Stimulated activated CD4-positive, alpha-beta T cell treated with anti-CD3 and anti-CD28 coated beads, TNF-alpha, amount 100 ng/mL, for 48 hours (primary cell): ENCODE results near the gene CLK1.
"Not testable (repeated sequence)": the region's sequence is repeated elsewhere in the genome, so short reads cannot be mapped to it uniquely, and the experiment has no call there.

ENCODE experiments used
- DNase-seq, 3 donors: peaks; one replicate each; pipeline ENCODE4 v3.0.0-alpha.2; 2020; ENCODE audit warnings: low read depth in 3 of 3

CLK1 gene

DNA sequence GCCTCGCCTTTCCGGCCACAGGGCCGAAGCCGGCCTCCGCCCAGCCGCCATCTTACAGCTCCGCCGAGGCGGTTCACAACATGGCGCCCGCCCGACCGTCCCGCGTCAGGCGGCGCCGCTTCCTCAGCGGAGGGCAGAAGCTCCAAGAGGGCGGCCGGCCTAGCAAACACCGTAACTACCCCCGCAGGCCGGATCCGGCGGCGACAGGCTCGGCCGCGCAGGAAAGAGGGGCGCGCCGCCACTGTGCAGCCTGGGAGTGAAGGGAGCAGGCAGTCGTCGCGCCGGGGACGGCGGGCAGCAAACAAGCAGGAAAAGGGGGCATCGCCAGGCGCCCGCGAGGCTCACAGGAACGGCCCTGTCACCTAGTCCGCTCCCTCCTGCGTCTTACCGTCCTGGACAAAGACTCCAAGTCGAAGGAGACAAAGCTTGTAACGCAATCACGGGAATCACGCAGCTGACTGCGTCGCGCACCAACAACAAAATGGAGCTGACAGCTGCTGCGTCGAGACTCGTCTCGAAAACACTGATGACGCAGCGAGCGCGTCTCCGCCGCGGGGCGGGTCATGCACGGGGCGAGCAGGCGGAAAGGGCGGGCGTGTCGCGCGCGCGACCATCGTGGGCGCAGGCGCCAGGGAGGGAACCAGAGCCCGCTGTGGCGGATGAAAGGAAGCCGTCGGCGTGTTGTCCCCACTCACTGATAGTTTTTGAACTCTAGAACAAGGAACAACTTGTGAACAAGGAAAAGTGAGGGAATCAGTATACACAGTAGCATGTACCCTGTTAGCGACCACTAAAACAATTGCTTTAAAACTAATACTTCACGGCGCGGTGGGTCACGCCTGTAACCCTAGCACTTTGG lies at the start of gene CLK1:
TSS of gene CLK1 (minus strand) at position 483 of the 859 bp plus-strand sequence. CDS start 2,796 bp downstream, outside the sequence.
- DNase-seq = peak; percentile 92 to 96 (median 94)

DNA sequence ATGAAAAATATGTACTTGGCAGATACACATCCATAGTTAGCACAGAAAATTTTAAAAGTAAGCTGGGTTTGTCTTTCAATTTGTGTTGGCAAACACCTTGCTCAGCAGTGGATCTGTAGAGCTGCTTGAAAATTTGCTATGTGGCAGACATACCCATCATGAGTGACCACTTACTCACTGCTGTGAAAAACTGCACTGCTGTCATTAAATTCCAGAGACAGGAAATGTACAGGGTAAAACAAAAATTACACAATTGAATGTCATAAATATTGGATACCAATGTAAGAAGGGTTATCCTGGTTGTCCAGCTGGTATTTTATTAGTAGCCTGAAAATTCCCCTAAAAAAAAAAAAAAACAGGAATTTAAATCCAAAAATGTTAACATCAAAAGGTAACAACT lies 49.2 kb upstream of the CLK1 start:
- no peak for DNase-seq

DNA sequence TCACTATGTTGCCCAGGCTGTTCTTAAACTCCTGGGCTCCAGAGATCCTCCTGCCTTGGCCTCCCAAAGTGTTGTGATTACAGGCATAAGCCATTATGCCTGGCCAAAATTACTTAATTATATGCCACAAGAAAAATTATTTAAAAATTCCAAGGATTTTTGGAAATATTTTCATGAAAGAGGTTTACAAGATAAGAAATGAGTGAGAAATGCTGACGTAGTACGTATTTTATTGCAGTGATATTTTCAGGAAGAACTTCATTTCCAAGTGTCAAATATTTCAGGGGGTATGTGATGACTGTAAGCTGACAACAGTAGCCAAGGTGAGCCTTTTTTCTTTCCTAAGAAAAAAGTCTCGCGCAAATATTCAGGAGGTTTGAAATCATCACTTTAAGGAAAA lies 45.5 kb upstream of the CLK1 start:
- DNase-seq = no peak

DNA sequence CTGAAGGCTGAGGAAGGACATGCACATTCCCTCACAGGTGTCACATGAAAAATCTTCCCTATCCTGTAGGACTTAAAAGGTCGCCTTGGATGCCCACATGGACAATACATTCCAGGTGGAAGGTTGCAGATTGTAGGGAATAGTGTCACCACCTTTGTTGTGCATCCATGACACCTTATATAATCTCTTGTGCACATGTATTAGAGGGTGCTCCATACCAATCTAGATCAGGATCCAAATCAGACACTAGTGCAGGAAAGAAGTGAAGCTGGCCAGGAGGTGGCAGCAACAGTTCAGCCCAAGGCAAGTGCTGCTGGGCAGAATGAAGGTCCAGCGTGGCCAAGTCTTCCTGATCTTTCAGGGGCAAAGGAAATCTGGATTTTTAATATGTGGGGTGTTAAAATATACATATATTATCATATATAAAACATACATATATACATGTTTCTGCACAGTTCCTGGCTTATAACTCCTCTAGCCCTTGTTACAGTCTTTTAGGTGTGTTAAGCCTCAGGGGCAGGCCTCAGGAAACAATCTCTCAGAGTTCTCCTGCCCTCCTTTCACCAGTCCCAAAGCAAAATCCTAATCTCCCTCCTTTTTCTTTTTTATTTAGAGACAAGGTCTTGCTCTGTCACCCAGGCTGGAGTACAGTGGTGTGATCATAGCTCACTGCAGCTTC lies 41.3 kb upstream of the CLK1 start:
- DNase-seq = peak; percentile 28 to 37 (median 30)

DNA sequence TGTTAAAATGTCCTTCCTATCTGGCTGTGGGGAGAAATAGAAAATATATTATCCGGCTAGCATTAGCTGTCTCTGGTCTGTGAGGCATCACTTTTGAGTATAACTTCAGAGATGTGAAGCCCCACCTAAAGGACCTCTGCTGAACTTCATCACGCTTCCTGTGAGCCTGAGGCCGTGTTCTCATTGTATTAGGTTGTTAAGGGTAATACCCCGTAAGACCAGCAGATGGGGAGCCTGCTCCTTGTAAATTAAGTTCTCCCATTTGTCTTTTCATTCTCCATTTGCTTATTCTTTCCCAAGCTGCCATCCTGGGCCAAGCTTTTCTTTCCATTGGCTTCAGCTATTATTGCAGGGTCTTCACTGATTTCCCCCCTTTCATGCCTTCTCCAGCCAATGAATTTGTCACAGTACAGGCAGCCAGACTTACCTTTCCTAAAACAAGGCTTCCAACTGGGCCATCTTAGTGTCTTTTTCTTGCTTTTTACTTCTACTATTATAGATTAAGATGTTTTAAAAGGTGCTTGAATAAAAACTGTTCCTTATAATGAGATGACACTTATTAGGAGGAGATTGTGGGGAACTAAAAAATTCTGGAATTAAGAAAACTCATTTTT lies 37.1 kb upstream of the CLK1 start:
- peak; percentile 44 to 57 (median 51) for DNase-seq

DNA sequence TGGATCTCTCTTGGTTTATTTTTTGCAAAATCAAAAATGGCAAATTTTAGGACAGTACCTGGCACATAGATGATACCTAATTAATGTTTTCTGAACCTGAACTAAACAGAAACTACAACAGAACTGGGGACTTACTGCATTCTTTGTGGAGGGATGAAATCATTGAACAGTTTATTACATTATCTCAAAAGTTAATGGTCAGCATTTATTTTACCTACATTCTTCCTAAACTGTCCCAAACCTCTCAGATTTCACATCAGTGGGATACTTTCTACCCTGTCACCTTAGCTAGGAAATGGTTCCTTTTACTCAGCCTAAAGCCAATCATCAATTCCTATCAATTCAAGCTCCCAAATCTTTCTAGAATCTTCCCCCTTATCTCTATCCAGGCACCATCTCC lies 35.0 kb upstream of the CLK1 start:
- DNase-seq = no peak

DNA sequence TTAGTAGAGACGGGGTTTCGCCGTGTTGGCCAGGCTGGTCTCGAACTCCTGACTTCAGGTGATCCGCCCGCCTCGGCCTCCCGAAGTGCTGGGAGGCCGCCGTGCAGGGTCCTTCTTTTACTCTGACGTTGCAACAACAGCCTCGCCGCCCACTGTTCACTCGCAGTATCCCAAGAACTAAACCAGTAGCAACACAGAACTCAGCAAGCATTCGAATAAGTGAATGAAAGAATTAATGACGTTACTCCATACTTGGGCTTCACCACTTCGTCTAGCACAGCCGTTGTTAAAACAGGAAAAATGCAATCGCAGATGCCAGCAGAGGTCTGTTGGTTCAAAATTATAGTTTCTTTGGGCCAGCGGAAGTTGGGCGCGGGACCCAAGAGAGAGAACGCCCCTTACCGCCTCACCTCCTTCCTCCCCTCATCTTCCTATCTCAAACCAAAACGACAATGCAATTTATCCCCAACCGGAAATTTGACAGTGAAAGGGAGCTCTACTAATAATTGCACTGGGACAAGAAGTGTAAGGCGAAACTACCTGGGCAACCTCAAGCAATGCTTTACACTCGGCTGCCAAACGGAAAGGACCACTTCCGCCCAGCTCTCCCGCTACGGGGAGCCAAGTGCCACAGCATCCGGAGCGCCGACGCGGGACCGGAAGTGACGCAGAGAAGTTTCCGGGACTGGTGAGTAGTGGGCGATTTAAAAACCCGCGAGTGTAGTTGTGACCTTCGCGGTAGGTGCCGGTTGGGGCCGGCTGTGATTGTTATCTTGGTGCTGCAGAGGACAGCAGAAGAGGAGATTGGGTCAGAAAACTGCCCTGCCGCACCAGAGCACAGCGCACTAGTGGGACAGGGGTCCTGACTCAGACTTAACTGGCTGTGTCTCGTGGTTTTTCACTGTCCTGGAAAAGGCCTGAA lies 24.5 kb upstream of the CLK1 start, which contains the start of the genes NIF3L1 and PPIL3:
TSS of gene NIF3L1 (plus strand) at position 668 of the 922 bp plus-strand sequence. CDS start 2,573 bp downstream, outside the sequence.
TSS of gene PPIL3 (minus strand) at position 374 of the 922 bp plus-strand sequence. CDS start 1,462 bp downstream, outside the sequence.
- DNase-seq = peak; percentile 94 to 97 (median 96)

DNA sequence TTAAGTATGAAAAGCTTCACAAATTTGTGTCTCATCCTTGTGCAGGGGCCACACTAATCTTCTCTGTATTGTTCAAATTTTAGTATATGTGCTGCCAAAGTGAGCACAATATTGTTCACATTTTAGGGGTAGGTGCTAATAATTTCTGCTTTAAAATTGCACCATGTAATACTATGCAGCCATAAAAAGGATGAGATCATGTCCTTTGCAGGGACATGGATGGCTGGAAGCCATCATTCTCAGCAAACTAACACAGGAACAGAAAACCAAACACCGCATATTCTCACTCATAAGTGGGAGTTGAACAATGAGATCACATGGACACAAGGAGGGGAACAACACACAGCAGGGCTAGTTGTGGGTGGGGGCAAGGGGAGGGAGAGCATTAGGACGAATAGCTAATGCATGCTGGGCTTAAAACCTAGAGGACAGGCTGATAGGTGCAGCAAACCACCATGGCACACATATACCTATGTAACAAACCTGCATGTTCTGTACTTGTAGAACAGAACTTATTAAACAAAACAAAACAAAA lies 17.3 kb upstream of the CLK1 start:
- DNase-seq = not testable (repeated sequence)

DNA sequence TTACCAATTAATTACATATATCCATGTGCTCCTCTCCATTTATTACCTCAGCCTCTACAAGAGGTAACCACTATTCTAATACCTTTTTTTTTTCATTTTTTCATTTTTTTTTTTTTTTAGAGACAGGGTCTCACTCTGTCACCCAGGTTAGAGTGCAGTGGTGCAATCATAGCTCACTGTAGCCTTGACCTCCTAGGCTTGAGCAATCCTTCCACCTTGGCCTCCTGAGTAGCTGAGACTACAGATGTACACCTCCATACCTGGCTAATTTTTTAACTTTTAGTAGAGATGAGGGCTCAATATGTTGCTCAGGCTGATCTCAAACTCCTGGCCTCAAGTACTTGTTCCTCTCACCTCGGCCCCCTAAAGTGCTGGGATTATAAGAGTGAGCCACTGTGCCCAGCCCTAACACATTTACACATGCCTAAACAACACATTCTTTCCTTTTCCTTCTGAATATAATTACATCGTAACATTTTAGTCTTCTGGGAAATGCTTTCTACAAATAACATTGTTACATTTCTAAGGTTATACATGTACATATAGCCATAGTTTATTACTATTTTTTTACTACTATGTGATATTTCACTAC lies 13.9 kb upstream of the CLK1 start:
- DNase-seq = no peak

DNA sequence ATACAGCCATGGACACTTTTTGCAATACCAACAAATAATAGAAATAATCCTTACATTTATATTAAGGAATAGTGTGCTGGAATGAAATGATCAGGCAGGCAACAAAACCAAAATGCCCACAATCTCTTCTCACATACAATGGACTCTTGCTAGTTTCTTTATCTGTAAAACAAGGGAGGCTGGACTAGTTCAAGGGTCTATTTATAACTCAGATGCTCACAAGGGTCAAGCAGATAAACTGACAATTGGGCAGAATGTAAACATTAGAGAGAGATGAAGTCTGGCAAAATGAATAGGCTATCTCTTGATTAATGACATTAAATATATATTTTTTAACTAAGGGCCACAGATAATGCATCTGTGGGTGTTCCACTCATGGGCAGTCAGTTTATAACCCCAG lies 13.0 kb upstream of the CLK1 start:
- DNase-seq = no peak

DNA sequence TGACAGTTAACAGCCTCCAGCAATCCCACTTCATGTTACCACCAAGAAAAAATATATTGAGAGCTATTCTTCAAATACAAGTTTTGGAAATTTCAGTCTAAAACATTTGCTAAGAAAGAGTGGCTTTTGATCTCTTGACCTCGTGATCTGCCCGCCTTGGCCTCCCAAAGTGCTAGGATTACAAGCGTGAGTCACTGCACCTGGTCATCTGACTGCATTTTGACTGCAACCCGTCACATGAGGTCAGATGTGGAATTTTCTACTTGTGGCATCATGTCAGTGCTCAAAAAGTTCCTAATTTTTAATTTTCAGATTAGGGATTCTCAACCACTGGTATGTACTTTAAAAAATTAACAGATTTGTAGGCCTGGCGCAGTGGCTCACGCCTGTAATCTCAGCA lies 9.1 kb upstream of the CLK1 start:
- no peak for DNase-seq

DNA sequence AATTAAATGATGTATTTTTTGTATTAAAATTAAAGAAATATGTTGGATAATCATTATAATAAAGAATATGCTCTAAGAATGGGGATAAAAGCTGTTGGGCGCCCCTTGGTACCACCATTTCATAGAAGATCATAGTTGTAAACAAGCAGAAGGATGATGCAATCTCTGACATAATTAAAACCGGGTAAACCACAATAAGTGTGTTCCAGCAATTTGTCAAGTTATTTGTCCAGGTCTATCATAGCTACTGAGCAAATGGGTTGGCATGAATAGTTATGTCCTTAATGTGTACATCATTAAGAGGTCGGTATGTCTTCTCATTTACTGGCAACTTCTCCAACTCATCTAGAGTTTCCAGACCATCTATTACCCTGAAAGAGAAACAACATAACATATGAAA lies 6.7 kb upstream of the CLK1 start:
- DNase-seq = no peak

DNA sequence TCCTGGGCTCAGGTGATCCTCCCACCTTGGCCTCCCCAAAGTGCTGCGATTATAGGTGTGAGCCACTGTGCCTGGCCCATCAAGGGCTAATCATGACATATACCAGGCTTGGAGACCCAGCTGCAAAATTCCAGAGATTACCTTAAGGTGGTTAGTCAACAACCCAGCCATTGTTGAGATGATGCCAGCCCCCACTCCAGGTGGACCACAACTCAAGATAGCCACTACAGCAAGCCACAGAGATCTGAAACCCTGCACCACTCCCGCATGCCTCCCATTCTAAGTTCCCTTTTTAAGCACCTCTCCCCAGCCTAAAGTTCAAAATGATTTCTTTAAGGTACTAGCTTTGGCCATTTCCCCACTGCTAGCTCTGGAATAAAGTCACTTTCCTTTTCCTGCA lies 4.6 kb upstream of the CLK1 start:
- no peak for DNase-seq

DNA sequence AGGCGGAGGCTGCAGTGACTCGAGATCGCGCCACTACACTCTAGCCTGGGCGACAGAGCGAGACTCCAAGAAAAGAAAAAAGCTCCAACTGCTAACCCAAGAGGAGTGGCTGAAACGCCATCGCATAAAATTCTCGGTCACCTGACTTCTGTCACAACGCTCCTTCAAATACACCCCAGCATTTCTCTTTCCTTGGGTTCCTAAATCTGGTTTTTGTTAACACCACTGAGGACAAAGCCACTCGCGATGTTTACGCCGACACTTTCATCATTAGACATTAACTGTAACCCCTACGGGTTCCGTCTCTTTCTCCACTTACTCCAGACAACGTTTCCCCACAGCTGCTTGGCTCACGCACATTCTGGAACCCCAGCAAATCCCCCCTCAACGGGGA lies 679 bp downstream of the CLK1 start:
- no peak for DNase-seq

DNA sequence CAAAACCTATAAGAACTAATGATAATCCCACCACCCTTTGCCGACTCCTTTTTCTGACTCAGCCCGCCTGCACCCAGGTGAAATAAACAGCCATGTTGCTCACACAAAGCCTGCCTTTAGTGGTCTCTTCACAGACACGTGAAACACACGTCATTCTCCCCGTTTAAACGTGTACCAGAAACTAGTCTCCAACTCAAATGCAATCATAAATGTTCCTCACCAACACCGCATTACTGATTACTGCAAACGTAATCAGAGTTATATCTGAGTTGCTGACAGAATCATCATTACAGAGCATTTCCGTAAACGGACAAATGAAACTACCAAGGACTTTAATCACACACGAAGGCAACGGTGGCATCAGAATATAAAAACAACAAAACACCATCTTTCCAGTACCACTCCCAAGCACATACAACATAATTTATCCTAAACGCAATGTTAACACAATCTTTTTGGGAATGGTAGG lies 1.9 kb downstream of the CLK1 start:
- DNase-seq = peak; percentile 40 to 64 (median 56)

DNA sequence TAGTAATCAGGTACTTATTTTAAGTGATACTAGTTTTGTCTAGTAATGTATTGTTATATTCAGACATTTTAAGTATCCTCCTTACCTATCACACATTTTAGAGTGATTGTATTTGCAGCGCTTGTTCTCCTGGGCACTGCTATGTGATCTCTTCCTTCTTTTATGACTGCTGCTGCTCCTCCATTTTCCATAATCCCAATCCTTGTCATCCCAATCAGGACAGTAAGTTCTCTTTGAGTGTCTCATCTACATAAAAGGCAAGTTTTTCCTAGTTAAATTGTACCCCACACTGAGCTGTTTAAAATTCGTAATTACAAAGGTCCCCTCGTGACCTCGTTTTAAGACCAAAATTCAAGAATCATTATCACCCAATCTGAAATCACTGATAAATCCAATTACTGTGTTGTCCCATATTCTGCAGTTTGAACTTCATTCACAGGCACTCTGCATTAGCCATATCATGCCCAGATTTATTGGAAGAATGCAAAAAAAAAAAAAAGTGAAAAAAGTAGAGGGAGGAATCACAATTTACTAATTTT lies 2.8 kb downstream of the CLK1 start:
- no peak for DNase-seq

DNA sequence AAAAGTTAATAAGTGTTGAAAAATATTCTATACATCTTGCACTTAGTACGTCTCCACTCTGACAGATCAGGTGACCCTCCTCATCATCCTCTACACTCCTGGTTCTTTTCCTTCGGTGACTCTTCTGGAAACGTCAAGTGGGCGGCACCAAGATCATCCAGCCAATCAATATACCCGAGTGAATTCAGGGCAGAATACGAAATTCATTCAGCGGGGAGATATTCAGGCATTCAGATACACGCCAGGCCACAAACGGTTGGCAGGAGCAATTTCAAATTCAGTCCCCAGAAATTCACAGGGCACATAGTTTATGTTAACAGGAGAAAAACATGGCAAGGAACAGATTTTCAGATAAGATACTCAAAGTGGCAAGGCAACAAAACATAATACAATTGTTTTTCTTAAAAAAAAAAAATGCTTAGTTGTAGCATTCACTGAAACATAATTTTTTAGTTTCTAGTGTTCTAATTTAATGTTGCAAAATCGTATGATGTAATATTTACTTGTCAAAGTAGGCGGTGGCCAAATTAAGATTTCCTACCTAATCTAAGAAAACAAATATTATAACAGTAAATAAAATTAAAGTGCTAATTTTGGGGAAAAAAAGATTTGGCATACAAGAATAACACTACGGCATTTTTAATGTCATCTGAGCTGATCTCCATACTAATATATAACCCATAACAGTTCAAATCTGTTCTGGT lies 4.2 kb downstream of the CLK1 start:
- DNase-seq = no peak

DNA sequence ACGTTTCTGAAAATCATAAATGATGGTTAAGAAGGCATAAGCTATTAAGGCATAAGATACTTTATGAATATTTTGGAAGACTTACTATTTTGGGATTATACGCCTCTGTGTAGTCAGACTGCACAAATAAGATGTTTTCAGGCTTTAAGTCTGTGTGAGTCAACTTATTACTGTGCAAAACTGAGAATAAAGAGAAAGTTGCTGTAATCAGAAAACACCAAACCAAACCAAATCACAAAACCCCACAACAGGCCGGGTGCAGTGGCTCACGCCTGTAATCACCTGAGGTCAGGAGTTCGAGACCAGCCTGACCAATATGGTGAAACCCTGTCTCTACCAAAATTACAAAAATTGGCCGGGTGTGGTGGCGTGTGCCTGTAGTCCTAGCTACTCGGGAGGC lies 7.7 kb downstream of the CLK1 start:
- no peak for DNase-seq

DNA sequence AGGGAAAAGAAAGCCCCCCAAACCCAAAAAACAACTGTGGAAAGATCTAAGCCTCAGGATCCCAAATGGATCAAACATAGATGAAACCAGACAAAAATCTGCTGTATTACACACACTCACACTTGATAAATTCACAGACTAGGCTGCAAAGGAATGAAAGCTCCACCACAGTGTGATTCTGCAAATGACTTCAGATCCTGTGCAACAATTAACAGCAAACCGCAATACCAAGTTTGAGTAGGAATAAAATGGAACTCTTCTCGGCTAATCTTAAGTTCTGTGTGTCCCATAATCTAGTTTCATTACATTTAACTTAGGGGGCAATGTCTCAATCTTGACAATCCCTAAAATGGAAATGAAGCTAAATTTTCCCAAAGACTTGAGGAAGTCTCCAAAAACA lies 11.9 kb downstream of the CLK1 start:
- no peak for DNase-seq
